Liver (tissue), 9 donors: ENCODE data around the gene STX7. TPM values are rescaled to one million over a fixed set of nuclear protein-coding genes. Genes with fewer than 3 reads are reported as not detected.

ENCODE experiments used
- DNase-seq: peaks from one replicate; pipeline ENCODE4 v3.0.0-alpha.2; 2017; ENCODE audit warnings: low spot score
- H3K27ac ChIP-seq, 2 donors: one replicate each; pipeline ENCODE4 v1.7.0; 2013; ENCODE audit warnings: inconsistent platforms in 2 of 2, low read length in 2 of 2, control low read depth in 1 of 2, low read depth in 1 of 2, mild to moderate bottlenecking in 1 of 2
- H3K27me3 ChIP-seq, 4 donors: one replicate each; pipeline versions ENCODE4 v1.6.1 to v1.7.0; 2013; ENCODE audit warnings: low read length in 3 of 4, inconsistent platforms in 1 of 4, mild to moderate bottlenecking in 1 of 4, moderate library complexity in 1 of 4; ENCODE audit not compliant: control insufficient read depth in 4 of 4, insufficient read depth in 4 of 4
- H3K36me3 ChIP-seq, 4 donors: one replicate each; pipeline versions ENCODE4 v1.6.1 to v1.7.0; 2013; ENCODE audit warnings: low read length in 3 of 4, mild to moderate bottlenecking in 3 of 4, low read depth in 1 of 4, moderate library complexity in 1 of 4; ENCODE audit not compliant: control insufficient read depth in 4 of 4, insufficient read depth in 3 of 4
- H3K4me1 ChIP-seq, 4 donors: one replicate each; pipeline versions ENCODE4 v1.6.1 to v1.7.0; 2013; ENCODE audit warnings: low read length in 3 of 4, mild to moderate bottlenecking in 3 of 4, moderate library complexity in 1 of 4; ENCODE audit not compliant: control insufficient read depth in 4 of 4, insufficient read depth in 4 of 4
- H3K4me3 ChIP-seq, 3 donors: one replicate each; pipeline versions ENCODE4 v1.6.1 to v1.7.0; 2013; ENCODE audit warnings: low read length in 3 of 3, control low read depth in 1 of 3, low read depth in 1 of 3, mild to moderate bottlenecking in 1 of 3
- H3K9ac ChIP-seq, 2 donors: one replicate each; pipeline ENCODE4 v1.7.0; 2013; ENCODE audit warnings: low read length in 2 of 2, mild to moderate bottlenecking in 2 of 2, moderate library complexity in 2 of 2, control low read depth in 1 of 2, low read depth in 1 of 2
- H3K9me3 ChIP-seq, 4 donors: one replicate each; pipeline versions ENCODE4 v1.6.1 to v1.7.0; 2013; ENCODE audit warnings: low read length in 3 of 4; ENCODE audit not compliant: control insufficient read depth in 4 of 4
- CTCF ChIP-seq: fragments of 150-350 bp; IDR thresholded peaks from 2 replicates; pipeline ENCODE4 v1.5.1; 2017; ENCODE audit warnings: improper control_type of control experiment, low read depth, low read length; ENCODE audit not compliant: missing input control
- EGR1 ChIP-seq, 2 donors: IDR thresholded peaks; 2 replicates each; pipeline ENCODE4 v1.6.1; 2016 to 2018; ENCODE audit warnings: antibody characterized with exemption in 2 of 2, low read depth in 2 of 2
- FOXA1 ChIP-seq: IDR thresholded peaks from 2 replicates; pipeline ENCODE4 v1.6.1; 2016; ENCODE audit warnings: antibody characterized with exemption
- FOXA2 ChIP-seq: IDR thresholded peaks from 2 replicates; pipeline ENCODE4 v1.6.1; 2016; ENCODE audit warnings: antibody characterized with exemption
- GABPA ChIP-seq, 2 donors: IDR thresholded peaks in 1 of 2; conservative IDR thresholded peaks in 1 of 2; 2 replicates each; pipeline ENCODE4 v1.6.1; 2016; ENCODE audit warnings: antibody characterized with exemption in 2 of 2, mild to moderate bottlenecking in 1 of 2, moderate library complexity in 1 of 2
- HNF4A ChIP-seq, 2 donors: conservative IDR thresholded peaks; 2 replicates each; pipeline ENCODE4 v1.6.1; 2016; ENCODE audit warnings: antibody characterized with exemption in 2 of 2, mild to moderate bottlenecking in 2 of 2
- HNF4G ChIP-seq: IDR thresholded peaks from 2 replicates; pipeline ENCODE4 v1.6.1; 2016; ENCODE audit warnings: antibody characterized with exemption
- JUND ChIP-seq, 2 donors: IDR thresholded peaks; 2 replicates each; pipeline ENCODE4 v1.6.1; 2016; ENCODE audit warnings: antibody characterized with exemption in 2 of 2
- NR2F2 ChIP-seq: IDR thresholded peaks from 2 replicates; pipeline ENCODE4 v1.6.1; 2016; ENCODE audit warnings: antibody characterized with exemption
- RAD21 ChIP-seq, 2 donors: IDR thresholded peaks; 2 replicates each; pipeline ENCODE4 v1.6.1; 2016; ENCODE audit warnings: antibody characterized with exemption in 2 of 2, mild to moderate bottlenecking in 2 of 2
- RXRA ChIP-seq, 2 donors: IDR thresholded peaks; 2 replicates each; pipeline ENCODE4 v1.6.1; 2017 to 2018; ENCODE audit warnings: antibody characterized with exemption in 2 of 2, mild to moderate bottlenecking in 1 of 2
- SP1 ChIP-seq: IDR thresholded peaks from 2 replicates; pipeline ENCODE4 v1.6.1; 2018; ENCODE audit warnings: antibody characterized with exemption, mild to moderate bottlenecking
- TAF1 ChIP-seq: conservative IDR thresholded peaks from 2 replicates; pipeline ENCODE4 v1.6.1; 2016; ENCODE audit warnings: antibody characterized with exemption, mild to moderate bottlenecking
- YY1 ChIP-seq: IDR thresholded peaks from 2 replicates; pipeline ENCODE4 v1.6.1; 2016; ENCODE audit warnings: antibody characterized with exemption, mild to moderate bottlenecking
- ZBTB33 ChIP-seq: IDR thresholded peaks from 2 replicates; pipeline ENCODE4 v1.6.1; 2016; ENCODE audit warnings: antibody characterized with exemption
- WGBS: extraction: QIAGEN DNeasy Blood & Tissue Kit; methylation state at CpG from one replicate; pipeline ENCODE4 v1.1.7; 2013; 5-methylcytosine and 5-hydroxymethylcytosine counted together
- polyA plus RNA-seq, 2 donors: library from polyadenylated mRNA; stranded (reverse) in 1 of 2; unstranded in 1 of 2; fragments of 200-250 nt in 1 of 2; fragments of >200 nt in 1 of 2; fragmentation: Nextera tagmentation in 1 of 2; extraction: Ambion mirVana in 1 of 2; gene quantifications; one replicate each; pipeline versions ENCODE4 v1.2.1 to v1.2.3, GENCODE V29; 2013 to 2015
- total RNA-seq, 2 donors: library from RNA; depleted of rRNA; stranded (reverse); fragments of >200 nt; gene quantifications; one replicate each; pipeline ENCODE4 v1.2.3, GENCODE V29; 2014
- TF ChIP-seq, protein P1 (sequence below): IDR thresholded peaks from 2 replicates; pipeline ENCODE4 v1.6.1; 2016; ENCODE audit warnings: antibody characterized with exemption
- TF ChIP-seq, protein P2 (sequence below): IDR thresholded peaks from 2 replicates; pipeline ENCODE4 v1.6.1; 2016; ENCODE audit warnings: antibody characterized with exemption, mild to moderate bottlenecking
- donor health status: healthy.
- donor health status: healthy.
- donor health status: healthy.
- donor health status: healthy.
- donor health status: healthy.

Gene STX7
- total and polyA plus RNA-seq, 4 donors: 7.5 to 20.0 (median 14.3) TPM

DNA sequence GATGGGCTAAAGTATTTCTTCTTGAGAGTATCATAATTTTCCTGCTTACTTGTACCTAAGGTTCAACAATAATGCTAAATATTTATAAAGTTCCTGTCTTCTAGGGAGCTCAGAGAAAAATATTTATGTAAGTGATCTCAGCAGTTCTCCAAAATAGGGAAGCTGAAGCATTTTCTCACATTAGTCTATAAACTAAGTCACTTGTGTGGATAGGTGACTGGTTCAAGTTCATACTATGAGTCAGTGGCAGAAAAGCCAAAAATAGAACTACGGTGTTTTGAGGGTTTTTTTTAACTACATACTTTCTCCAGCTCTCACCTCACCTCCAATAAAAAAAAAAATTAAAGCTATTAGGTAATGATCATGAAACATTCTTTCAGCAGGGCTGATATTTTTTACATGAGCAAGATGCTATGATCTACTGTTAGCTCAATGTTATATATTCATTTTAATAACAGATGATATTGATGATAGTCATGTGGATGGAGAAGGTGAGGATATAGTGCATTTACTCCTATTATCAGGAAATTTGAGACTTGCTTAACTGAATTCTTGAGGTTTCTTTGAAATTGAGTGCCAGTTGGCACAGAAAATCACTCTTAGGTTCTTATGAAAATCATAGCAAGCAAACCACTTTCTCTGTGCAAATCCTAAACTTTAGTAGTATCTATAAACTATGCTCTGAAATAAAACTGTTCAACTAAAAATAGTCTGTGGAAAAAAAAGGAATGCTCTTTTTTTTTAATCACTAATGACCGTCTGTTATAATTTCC, 107.6 kb downstream of the STX7 start:
- Histone ChIP-seq H3K4me3 (no peak overlapping the region), H3K27ac (no peak overlapping the region), H3K36me3 (no peaks in the 10 kb centered on the region), H3K9me3 (no peaks in the 10 kb centered on the region), H3K9ac (no peak overlapping the region), H3K27me3 (peaks cover 2 to 8% (median 7%) of the 10 kb centered on the region in 4 donors), H3K4me1 (peaks cover 9 to 13% (median 11%) of the 10 kb centered on the region in 4 donors)
- WGBS: 73% methylated on average over 2 of the region's 2 CpGs
- no peak for TF ChIP-seq CTCF
- TF ChIP-seq, protein P1, sequence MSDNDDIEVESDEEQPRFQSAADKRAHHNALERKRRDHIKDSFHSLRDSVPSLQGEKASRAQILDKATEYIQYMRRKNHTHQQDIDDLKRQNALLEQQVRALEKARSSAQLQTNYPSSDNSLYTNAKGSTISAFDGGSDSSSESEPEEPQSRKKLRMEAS: no peak
- DNase-seq: no peak

GRCh38 chr6:132404736-132405135, 108.2 kb downstream of the STX7 start:
- peaks cover 2 to 12% (median 7%) of the 10 kb centered on the region in 4 donors for H3K27me3 ChIP-seq
- no peak overlapping the region for H3K27ac ChIP-seq
- TF ChIP-seq EGR1 (IDR thresholded peaks at IDR 0.05; ENCODE audit: low read depth in 2 of 2) (no peak), RXRA (IDR thresholded peaks at IDR 0.05) (no peak), HNF4A (conservative IDR thresholded peaks at IDR 0.05) (no peak), HNF4G (no peak), NR2F2 (no peak), SP1 (no peak), RAD21 (IDR thresholded peaks at IDR 0.05) (no peak), YY1 (no peak), FOXA2 (no peak), ZBTB33 (no peak), CTCF (no peak), FOXA1 (no peak), JUND (IDR thresholded peaks at IDR 0.05) (no peak), TAF1 (no peak), GABPA (IDR thresholded peaks at IDR 0.05 in 1 of 2, conservative IDR thresholded peaks at IDR 0.05 in 1 of 2) (no peak)
- TF ChIP-seq, protein P1: no peak
- TF ChIP-seq, protein P2, sequence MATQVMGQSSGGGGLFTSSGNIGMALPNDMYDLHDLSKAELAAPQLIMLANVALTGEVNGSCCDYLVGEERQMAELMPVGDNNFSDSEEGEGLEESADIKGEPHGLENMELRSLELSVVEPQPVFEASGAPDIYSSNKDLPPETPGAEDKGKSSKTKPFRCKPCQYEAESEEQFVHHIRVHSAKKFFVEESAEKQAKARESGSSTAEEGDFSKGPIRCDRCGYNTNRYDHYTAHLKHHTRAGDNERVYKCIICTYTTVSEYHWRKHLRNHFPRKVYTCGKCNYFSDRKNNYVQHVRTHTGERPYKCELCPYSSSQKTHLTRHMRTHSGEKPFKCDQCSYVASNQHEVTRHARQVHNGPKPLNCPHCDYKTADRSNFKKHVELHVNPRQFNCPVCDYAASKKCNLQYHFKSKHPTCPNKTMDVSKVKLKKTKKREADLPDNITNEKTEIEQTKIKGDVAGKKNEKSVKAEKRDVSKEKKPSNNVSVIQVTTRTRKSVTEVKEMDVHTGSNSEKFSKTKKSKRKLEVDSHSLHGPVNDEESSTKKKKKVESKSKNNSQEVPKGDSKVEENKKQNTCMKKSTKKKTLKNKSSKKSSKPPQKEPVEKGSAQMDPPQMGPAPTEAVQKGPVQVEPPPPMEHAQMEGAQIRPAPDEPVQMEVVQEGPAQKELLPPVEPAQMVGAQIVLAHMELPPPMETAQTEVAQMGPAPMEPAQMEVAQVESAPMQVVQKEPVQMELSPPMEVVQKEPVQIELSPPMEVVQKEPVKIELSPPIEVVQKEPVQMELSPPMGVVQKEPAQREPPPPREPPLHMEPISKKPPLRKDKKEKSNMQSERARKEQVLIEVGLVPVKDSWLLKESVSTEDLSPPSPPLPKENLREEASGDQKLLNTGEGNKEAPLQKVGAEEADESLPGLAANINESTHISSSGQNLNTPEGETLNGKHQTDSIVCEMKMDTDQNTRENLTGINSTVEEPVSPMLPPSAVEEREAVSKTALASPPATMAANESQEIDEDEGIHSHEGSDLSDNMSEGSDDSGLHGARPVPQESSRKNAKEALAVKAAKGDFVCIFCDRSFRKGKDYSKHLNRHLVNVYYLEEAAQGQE: no peak
- H3K36me3 ChIP-seq: no peaks in the 10 kb centered on the region
- no peak overlapping the region for H3K9ac ChIP-seq
- no peak for DNase-seq
- H3K4me1 ChIP-seq: peaks cover 9 to 13% (median 11%) of the 10 kb centered on the region in 4 donors
- no peak overlapping the region for H3K4me3 ChIP-seq
- H3K9me3 ChIP-seq: no peaks in the 10 kb centered on the region
- WGBS: 40% methylated on average over 3 of the region's 3 CpGs
